HEK293T (cell line): ENCODE results near the gene PKNOX2.

Source experiments
- CTCF ChIA-PET: fragments of 350-600 bp; formaldehyde crosslinking; extraction: SDS; loops from one replicate; lab custom pipeline; 2021; ENCODE audit warnings: antibody characterized with exemption, inconsistent platforms; lab: Yijun Ruan, JAX
- POLR2A ChIA-PET: fragments of 350-600 bp; formaldehyde crosslinking; extraction: SDS; loops from one replicate; lab custom pipeline; 2020; ENCODE audit warnings: antibody characterized with exemption, inconsistent platforms; lab: Yijun Ruan, JAX
- DNase-seq: peaks from one replicate; pipeline ENCODE4 v3.0.0; 2012; ENCODE audit warnings: mixed read lengths; ENCODE audit errors: extremely low spot score
- ARNT ChIP-seq: fragments of 450-650 bp; IDR thresholded peaks from 2 replicates; pipeline ENCODE4 v1.6.1; 2017; ENCODE audit warnings: mild to moderate bottlenecking
- BHLHE40 ChIP-seq: fragments of 450-650 bp; IDR thresholded peaks from 2 replicates; pipeline ENCODE4 v1.6.1; 2016; ENCODE audit warnings: mild to moderate bottlenecking, moderate library complexity, borderline replicate concordance
- CTBP1 ChIP-seq: fragments of 450-650 bp; IDR thresholded peaks from 2 replicates; pipeline ENCODE4 v1.6.1; 2016; ENCODE audit warnings: borderline replicate concordance
- ELF4 ChIP-seq: fragments of 450-650 bp; IDR thresholded peaks from 2 replicates; pipeline ENCODE4 v1.6.1; 2017; ENCODE audit warnings: antibody characterized with exemption
- FOXA1 ChIP-seq: fragments of 450-650 bp; IDR thresholded peaks from 2 replicates; pipeline ENCODE4 v1.6.1; 2016; ENCODE audit warnings: mild to moderate bottlenecking
- FOXK2 ChIP-seq: fragments of 450-650 bp; IDR thresholded peaks from 2 replicates; pipeline ENCODE4 v1.6.1; 2016; ENCODE audit warnings: mild to moderate bottlenecking
- FOXM1 ChIP-seq: fragments of 450-650 bp; IDR thresholded peaks from 2 replicates; pipeline ENCODE4 v1.6.1; 2017; ENCODE audit warnings: mild to moderate bottlenecking, borderline replicate concordance
- HDGF ChIP-seq: fragments of 450-650 bp; IDR thresholded peaks from 2 replicates; pipeline ENCODE4 v1.6.1; 2017; ENCODE audit warnings: antibody characterized with exemption, borderline replicate concordance
- L3MBTL2 ChIP-seq: fragments of 450-650 bp; conservative IDR thresholded peaks from 2 replicates; pipeline ENCODE4 v1.6.1; 2016; ENCODE audit warnings: mild to moderate bottlenecking
- LEF1 ChIP-seq: fragments of 450-650 bp; IDR thresholded peaks from 2 replicates; pipeline ENCODE4 v1.6.1; 2017; ENCODE audit warnings: mild to moderate bottlenecking, borderline replicate concordance
- NFRKB ChIP-seq: fragments of 450-650 bp; IDR thresholded peaks from 2 replicates; pipeline ENCODE4 v1.6.1; 2016; ENCODE audit warnings: mild to moderate bottlenecking, moderate library complexity
- PKNOX1 ChIP-seq: fragments of 450-650 bp; IDR thresholded peaks from 2 replicates; pipeline ENCODE4 v1.6.1; 2016
- SP1 ChIP-seq: fragments of 450-650 bp; IDR thresholded peaks from 2 replicates; pipeline ENCODE4 v1.6.1; 2017
- SUZ12 ChIP-seq: fragments of 450-650 bp; IDR thresholded peaks from 2 replicates; pipeline ENCODE4 v1.6.1; 2016; ENCODE audit warnings: mild to moderate bottlenecking
- TARDBP ChIP-seq: fragments of 450-650 bp; IDR thresholded peaks from 2 replicates; pipeline ENCODE4 v1.6.1; 2016
- ZNF384 ChIP-seq: fragments of 450-650 bp; IDR thresholded peaks from 2 replicates; pipeline ENCODE4 v1.6.1; 2016

PKNOX2 gene

DNA sequence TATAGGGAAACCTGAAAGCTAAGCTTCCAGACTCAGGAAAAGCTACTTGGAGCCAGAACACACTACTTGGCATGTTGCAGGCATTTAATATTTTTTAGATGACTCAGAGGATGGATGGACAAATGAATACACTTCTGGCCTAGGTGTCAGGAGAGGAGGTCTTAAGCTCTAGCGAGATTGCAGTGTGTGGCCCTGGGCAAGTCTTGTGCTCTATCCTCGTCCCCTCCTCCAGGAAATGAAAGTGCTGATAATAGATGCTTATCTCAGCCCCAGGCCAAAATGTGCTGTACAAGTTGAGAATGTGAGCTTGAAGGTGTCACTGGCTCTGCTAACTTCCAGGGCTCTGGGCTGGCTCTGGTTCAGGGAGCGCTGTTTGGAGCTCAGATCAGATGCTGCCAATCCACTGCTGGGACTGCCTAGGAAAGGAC, 136.3 kb downstream of the PKNOX2 start:
- CTCF ChIA-PET, result no interaction called here
- DNase-seq, result no peak
- POLR2A ChIA-PET, result no interaction called here
- TF ChIP-seq ARNT (no peak), CTBP1 (no peak), SUZ12 (no peak), NFRKB (no peak), LEF1 (no peak), TARDBP (no peak), BHLHE40 (no peak), ZNF384 (no peak), PKNOX1 (no peak), ELF4 (no peak), HDGF (no peak), FOXM1 (no peak)

DNA sequence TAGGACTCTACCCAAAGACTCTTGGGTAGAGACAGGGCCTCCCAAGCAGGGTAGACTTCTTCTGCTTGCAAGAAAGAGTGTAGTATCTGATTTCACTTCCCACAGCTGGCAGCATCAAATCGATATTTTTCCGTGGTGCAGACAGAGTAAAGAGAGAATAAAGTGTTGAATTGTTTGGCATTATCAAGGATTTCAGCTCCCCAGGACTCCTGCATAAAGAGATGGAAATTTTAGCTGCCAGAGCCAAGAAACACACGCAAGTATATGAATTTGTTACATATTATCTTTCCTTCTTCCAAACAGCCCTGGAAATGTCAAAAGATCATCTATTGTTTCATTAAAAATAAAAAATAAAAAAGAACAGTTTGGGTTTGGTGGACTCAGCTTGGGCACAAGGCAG, 136.8 kb downstream of the PKNOX2 start:
- TF ChIP-seq PKNOX1 (no peak), TARDBP (no peak), BHLHE40 (no peak), ARNT (no peak), FOXK2 (no peak), CTBP1 (no peak), L3MBTL2 (no peak), LEF1 (no peak), FOXA1 (no peak), SP1 (no peak), SUZ12 (no peak), NFRKB (no peak), FOXM1 (no peak), ELF4 (no peak), HDGF (no peak), ZNF384 (no peak)
- POLR2A ChIA-PET, result no interaction called here
- CTCF ChIA-PET, result no interaction called here
- no peak for DNase-seq

- no peak for TF ChIP-seq TARDBP
- POLR2A ChIA-PET, result no interaction called here
- CTCF ChIA-PET, result no interaction called here
- no peak for DNase-seq
These were observed 138.6 kb downstream of the PKNOX2 start for GRCh38 chr11:125303186-125303585.

- TF ChIP-seq PKNOX1 (no peak), NFRKB (no peak), BHLHE40 (no peak), FOXM1 (no peak), ELF4 (no peak), HDGF (no peak), ARNT (no peak), FOXK2 (no peak), L3MBTL2 (no peak)
- ChIA-PET POLR2A (no interaction called here), CTCF (no interaction called here)
- DNase-seq, result no peak
These were observed 139.1 kb downstream of the PKNOX2 start for GRCh38 chr11:125303694-125304093.

DNA sequence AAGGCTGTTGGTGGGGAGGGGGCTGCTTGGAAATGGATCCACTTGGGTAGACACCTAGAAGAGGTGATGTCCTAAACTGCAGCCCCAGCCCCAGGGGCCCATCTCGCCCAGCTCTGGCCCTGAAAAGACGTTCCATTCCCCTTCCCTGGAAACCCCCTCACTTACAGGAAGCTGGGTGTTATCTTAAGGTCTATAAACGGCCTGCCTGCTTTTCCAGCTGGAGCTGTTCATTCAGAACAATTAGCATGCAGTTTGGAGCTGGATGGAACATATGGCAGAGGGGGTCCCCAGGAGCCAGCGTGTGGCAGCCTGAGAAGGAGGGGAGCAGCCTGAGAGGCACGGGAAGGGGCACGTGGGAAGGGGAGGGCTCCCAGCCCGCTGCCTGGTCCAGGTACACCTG, 139.6 kb downstream of the PKNOX2 start:
- POLR2A ChIA-PET, result no interaction called here
- CTCF ChIA-PET, result no interaction called here

More for the DNA sequence above, 139.6 kb downstream of the PKNOX2 start:
- DNase-seq, result no peak
- TF ChIP-seq CTBP1 (no peak), PKNOX1 (no peak), FOXA1 (no peak), ZNF384 (no peak), SUZ12 (no peak), FOXM1 (no peak), TARDBP (no peak), HDGF (no peak), LEF1 (no peak), BHLHE40 (no peak), SP1 (no peak), NFRKB (no peak), FOXK2 (no peak), ARNT (no peak), L3MBTL2 (no peak), ELF4 (no peak)
